Prostate gland (tissue), 2 donors: ENCODE data around the gene ADGRL1.

Source experiments
- CTCF ChIP-seq, 4 experiments: fragments of 200-600 bp in 2 of 4; fragments of 450-650 bp in 2 of 4; sonication (generic) in 2 of 4; IDR thresholded peaks; 1 replicate in 3 of 4; 2 replicates in 1 of 4; pipeline ENCODE4 v1.5.1; 2016 to 2019; ENCODE audit warnings: antibody characterized with exemption in 4 of 4, mild to moderate bottlenecking in 2 of 4, moderate library complexity in 2 of 4
- POLR2A ChIP-seq: fragments of 450-650 bp; IDR thresholded peaks from one replicate; pipeline ENCODE4 v1.6.1; 2016; ENCODE audit warnings: antibody characterized with exemption, mild to moderate bottlenecking
- POLR2AphosphoS5 ChIP-seq: sonication (generic); formaldehyde crosslinking; IDR thresholded peaks from one replicate; pipeline ENCODE4 v1.6.1; 2017; ENCODE audit warnings: antibody characterized with exemption

- TF ChIP-seq CTCF (IDR thresholded peaks at IDR 0.05): no peak
- TF ChIP-seq POLR2A: no peak
- TF ChIP-seq POLR2AphosphoS5: no peak
Measured at GRCh38 chr19:14119146-14119545, 86.8 kb downstream of the ADGRL1 start.
